Stimulated activated memory B cell treated with anti-CD40 and anti-IgM and Interleukin-4, amounts not matched to agents 10 μg/mL and 1 μg/mL and 100 μg/mL, for 72 hours (primary cell): ENCODE results near the gene FAM53B.

Source experiments
- ATAC-seq: fragments of 150-1000 bp; cut with Tn5 transposase; 2 replicates; pipeline ENCODE4 v1.10.0; 2021
- H3K27ac Mint-ChIP-seq: one replicate; pipeline ENCODE4 v1.8.0; 2022; ENCODE audit warnings: mild to moderate bottlenecking, mixed read lengths
- H3K27me3 Mint-ChIP-seq: one replicate; pipeline ENCODE4 v1.8.0; 2022; ENCODE audit warnings: mixed read lengths
- H3K36me3 Mint-ChIP-seq: one replicate; pipeline ENCODE4 v1.8.0; 2022; ENCODE audit warnings: mixed read lengths
- H3K4me1 Mint-ChIP-seq: one replicate; pipeline ENCODE4 v1.8.0; 2022; ENCODE audit warnings: mixed read lengths
- H3K4me3 Mint-ChIP-seq: one replicate; pipeline ENCODE4 v1.8.0; 2022; ENCODE audit warnings: mild to moderate bottlenecking, moderate library complexity, mixed read lengths
- H3K9me3 Mint-ChIP-seq: one replicate; pipeline ENCODE4 v1.8.0; 2022; ENCODE audit warnings: mixed read lengths

FAM53B gene

GRCh38 chr10:124677749-124678556, 66.2 kb downstream of the FAM53B start:
- no peak overlapping the region for H3K4me3 Mint-ChIP-seq
- H3K36me3 Mint-ChIP-seq, result peaks cover 57% of the 10 kb centered on the region
- H3K27ac Mint-ChIP-seq, result peak overlapping the region; percentile 82
- peaks cover 76% of the 10 kb centered on the region for H3K4me1 Mint-ChIP-seq
- no peaks in the 10 kb centered on the region for H3K27me3 Mint-ChIP-seq
- no peaks in the 10 kb centered on the region for H3K9me3 Mint-ChIP-seq
- ATAC-seq, result no peak

- Mint-ChIP-seq H3K4me1 (peaks cover 82% of the 10 kb centered on the region), H3K27ac (peak overlapping the region; percentile 82), H3K9me3 (no peaks in the 10 kb centered on the region), H3K36me3 (peaks cover 57% of the 10 kb centered on the region), H3K27me3 (no peaks in the 10 kb centered on the region), H3K4me3 (no peak overlapping the region)
- ATAC-seq, result no peak
Observed at GRCh38 chr10:124677293-124677699, 66.9 kb downstream of the FAM53B start.

GRCh38 chr10:124676416-124677062, 67.6 kb downstream of the FAM53B start:
- Mint-ChIP-seq H3K4me3 (no peak overlapping the region), H3K9me3 (no peaks in the 10 kb centered on the region), H3K27ac (peak overlapping the region; percentile 82), H3K27me3 (no peaks in the 10 kb centered on the region), H3K4me1 (peaks cover 84% of the 10 kb centered on the region), H3K36me3 (peaks cover 53% of the 10 kb centered on the region)
- no peak for ATAC-seq

- peak overlapping the region; percentile 48 for H3K27ac Mint-ChIP-seq
- ATAC-seq, result no peak
- H3K4me1 Mint-ChIP-seq, result peaks cover 90% of the 10 kb centered on the region
- H3K4me3 Mint-ChIP-seq, result no peak overlapping the region
- peaks cover 53% of the 10 kb centered on the region for H3K36me3 Mint-ChIP-seq
- H3K9me3 Mint-ChIP-seq, result no peaks in the 10 kb centered on the region
- no peaks in the 10 kb centered on the region for H3K27me3 Mint-ChIP-seq
Observed at GRCh38 chr10:124675824-124676223, 68.4 kb downstream of the FAM53B start.

- no peaks in the 10 kb centered on the region for H3K27me3 Mint-ChIP-seq
- peaks cover 53% of the 10 kb centered on the region for H3K36me3 Mint-ChIP-seq
- no peaks in the 10 kb centered on the region for H3K9me3 Mint-ChIP-seq
- H3K4me3 Mint-ChIP-seq, result no peak overlapping the region
- H3K4me1 Mint-ChIP-seq, result peaks cover 90% of the 10 kb centered on the region
- no peak for ATAC-seq
- H3K27ac Mint-ChIP-seq, result peak overlapping the region; percentile 48
Observed at GRCh38 chr10:124675261-124675660, 68.9 kb downstream of the FAM53B start.

- Mint-ChIP-seq H3K9me3 (no peaks in the 10 kb centered on the region), H3K27ac (peak overlapping the region; percentile 48), H3K4me3 (no peak overlapping the region), H3K27me3 (no peaks in the 10 kb centered on the region), H3K36me3 (peaks cover 50% of the 10 kb centered on the region), H3K4me1 (peaks cover 87% of the 10 kb centered on the region)
- no peak for ATAC-seq
Observed at GRCh38 chr10:124674768-124675222, 69.4 kb downstream of the FAM53B start.

GRCh38 chr10:124672181-124672638, 72.0 kb downstream of the FAM53B start:
- peaks cover 86% of the 10 kb centered on the region for H3K4me1 Mint-ChIP-seq
- no peaks in the 10 kb centered on the region for H3K9me3 Mint-ChIP-seq
- H3K27ac Mint-ChIP-seq, result peak overlapping the region; percentile 73
- no peak overlapping the region for H3K4me3 Mint-ChIP-seq
- H3K36me3 Mint-ChIP-seq, result peaks cover 33% of the 10 kb centered on the region
- no peak for ATAC-seq
- no peaks in the 10 kb centered on the region for H3K27me3 Mint-ChIP-seq

GRCh38 chr10:124671486-124672075, 72.6 kb downstream of the FAM53B start:
- peaks cover 29% of the 10 kb centered on the region for H3K36me3 Mint-ChIP-seq
- peaks cover 81% of the 10 kb centered on the region for H3K4me1 Mint-ChIP-seq
- no peaks in the 10 kb centered on the region for H3K9me3 Mint-ChIP-seq
- H3K4me3 Mint-ChIP-seq, result no peak overlapping the region
- no peaks in the 10 kb centered on the region for H3K27me3 Mint-ChIP-seq
- ATAC-seq, result no peak
- peak overlapping the region; percentile 60 for H3K27ac Mint-ChIP-seq

GRCh38 chr10:124670849-124671248, 73.3 kb downstream of the FAM53B start:
- Mint-ChIP-seq H3K27ac (peak overlapping the region; percentile 60), H3K27me3 (no peaks in the 10 kb centered on the region), H3K36me3 (peaks cover 22% of the 10 kb centered on the region), H3K4me1 (peaks cover 73% of the 10 kb centered on the region), H3K4me3 (no peak overlapping the region), H3K9me3 (no peaks in the 10 kb centered on the region)
- no peak for ATAC-seq

- H3K4me1 Mint-ChIP-seq, result peaks cover 70% of the 10 kb centered on the region
- no peak for ATAC-seq
- H3K36me3 Mint-ChIP-seq, result peaks cover 19% of the 10 kb centered on the region
- no peaks in the 10 kb centered on the region for H3K27me3 Mint-ChIP-seq
- peak overlapping the region; percentile 60 for H3K27ac Mint-ChIP-seq
- H3K4me3 Mint-ChIP-seq, result no peak overlapping the region
- no peaks in the 10 kb centered on the region for H3K9me3 Mint-ChIP-seq
Observed at GRCh38 chr10:124669824-124670654, 74.1 kb downstream of the FAM53B start.

- Mint-ChIP-seq H3K9me3 (no peaks in the 10 kb centered on the region), H3K27me3 (no peaks in the 10 kb centered on the region), H3K4me1 (peaks cover 65% of the 10 kb centered on the region), H3K36me3 (peaks cover 15% of the 10 kb centered on the region), H3K4me3 (no peak overlapping the region), H3K27ac (peak overlapping the region; percentile 75)
- ATAC-seq, result no peak
Observed at GRCh38 chr10:124669141-124669823, 74.9 kb downstream of the FAM53B start.

- Mint-ChIP-seq H3K27me3 (no peaks in the 10 kb centered on the region), H3K9me3 (no peaks in the 10 kb centered on the region), H3K4me1 (peaks cover 59% of the 10 kb centered on the region), H3K36me3 (peaks cover 15% of the 10 kb centered on the region), H3K27ac (peak overlapping the region; percentile 75), H3K4me3 (no peak overlapping the region)
- ATAC-seq, result no peak
Observed at GRCh38 chr10:124668517-124669051, 75.6 kb downstream of the FAM53B start.

GRCh38 chr10:124667425-124668345, 76.5 kb downstream of the FAM53B start:
- no peaks in the 10 kb centered on the region for H3K27me3 Mint-ChIP-seq
- peaks cover 50% of the 10 kb centered on the region for H3K4me1 Mint-ChIP-seq
- peaks cover 19% of the 10 kb centered on the region for H3K36me3 Mint-ChIP-seq
- no peak for ATAC-seq
- H3K9me3 Mint-ChIP-seq, result no peaks in the 10 kb centered on the region
- H3K27ac Mint-ChIP-seq, result peak overlapping the region; percentile 75
- H3K4me3 Mint-ChIP-seq, result no peak overlapping the region
